Activated effector memory CD4-positive, alpha-beta T cell treated with Interleukin-2 at 50 U/mL for 16 hours (primary cell): ENCODE results near the gene RRP9.

ENCODE experiments used
- DNase-seq: peaks from one replicate; pipeline ENCODE4 v3.0.0-alpha.2; 2020

RRP9 gene

GRCh38 chr3:51970606-51971300 is 29.0 kb upstream of the RRP9 start:
- DNase-seq, result no peak

- no peak for DNase-seq
Measured at GRCh38 chr3:51969841-51970240, 28.1 kb upstream of the RRP9 start.

GRCh38 chr3:51968883-51969678 is 27.4 kb upstream of the RRP9 start:
- no peak for DNase-seq

GRCh38 chr3:51968170-51968775 is 26.6 kb upstream of the RRP9 start:
- DNase-seq, result no peak

GRCh38 chr3:51967384-51968169 is 25.9 kb upstream of the RRP9 start, which contains the start of gene PCBP4:
TSS of gene PCBP4 (minus strand) at chr3:51967454. CDS start at chr3:51961240, 6,214 bp downstream.
- peak; percentile 29 for DNase-seq

GRCh38 chr3:51966922-51967383 is 25.2 kb upstream of the RRP9 start:
- DNase-seq, result peak; percentile 10

- DNase-seq, result no peak
Measured at GRCh38 chr3:51966486-51966885, 24.8 kb upstream of the RRP9 start.

- DNase-seq, result no peak
Measured at GRCh38 chr3:51966016-51966415, 24.3 kb upstream of the RRP9 start.

- DNase-seq, result no peak
Measured at GRCh38 chr3:51964521-51964920, 22.8 kb upstream of the RRP9 start.

GRCh38 chr3:51963951-51964451 is 22.3 kb upstream of the RRP9 start:
- no peak for DNase-seq

GRCh38 chr3:51962854-51963530 is 21.3 kb upstream of the RRP9 start:
- DNase-seq, result no peak

GRCh38 chr3:51961602-51962569 is 20.2 kb upstream of the RRP9 start:
- no peak for DNase-seq

- DNase-seq, result no peak
Measured at GRCh38 chr3:51961011-51961410, 19.3 kb upstream of the RRP9 start.

GRCh38 chr3:51960386-51960785 is 18.7 kb upstream of the RRP9 start:
- DNase-seq, result no peak

- no peak for DNase-seq
Measured at GRCh38 chr3:51959651-51960050, 17.9 kb upstream of the RRP9 start.

GRCh38 chr3:51958603-51959521 is 17.2 kb upstream of the RRP9 start:
- no peak for DNase-seq

- no peak for DNase-seq
Measured at GRCh38 chr3:51957520-51958205, 16.0 kb upstream of the RRP9 start.

GRCh38 chr3:51955893-51956770 is 14.4 kb upstream of the RRP9 start:
- no peak for DNase-seq
